Right lobe of liver (tissue), 4 donors: ENCODE results near the gene PPM1B.

ENCODE experiments used
- CTCF ChIP-seq, 4 donors: fragments of 200-600 bp in 3 of 4; fragments of 450-650 bp in 1 of 4; IDR thresholded peaks; one replicate each; pipeline versions ENCODE4 v1.5.1 to v1.8.0; 2016 to 2022; ENCODE audit warnings: antibody characterized with exemption in 4 of 4, mild to moderate bottlenecking in 2 of 4
- POLR2A ChIP-seq: fragments of 450-650 bp; IDR thresholded peaks from one replicate; pipeline ENCODE4 v1.6.1; 2017; ENCODE audit warnings: antibody characterized with exemption, mild to moderate bottlenecking
- donor health status: DM: no; HTN: no; CAD: no.
- donor health status: DM: no; HTN: no; CAD: no.
- donor health status: DM: no; HTN: yes; CAD: no.

GRCh38 chr2:44246436-44246835 is 77.8 kb downstream of the PPM1B start:
- TF ChIP-seq CTCF (IDR thresholded peaks at IDR 0.05) (no peak), POLR2A (no peak)
